HT-29 (cell line): Measurements from ENCODE around the gene MEIS3. TPM values are rescaled to one million over a fixed set of nuclear protein-coding genes. Genes with fewer than 3 reads are reported as not detected.
"Not testable (repeated sequence)": the region's sequence is repeated elsewhere in the genome, so short reads cannot be mapped to it uniquely, and the experiment has no call there.

ENCODE experiments used
- DNase-seq: peaks from one replicate; pipeline ENCODE4 v3.0.0-alpha.2; 2015; ENCODE audit warnings: low spot score
- total RNA-seq: library from RNA; depleted of rRNA; stranded (reverse); fragments of >200 nt; shearing (Covaris generic); gene quantifications from 2 replicates; pipeline ENCODE4 v1.2.3, GENCODE V29; 2014

MEIS3 gene
- total RNA-seq, 1 experiment from 2014 or later = 1.1 TPM

DNA sequence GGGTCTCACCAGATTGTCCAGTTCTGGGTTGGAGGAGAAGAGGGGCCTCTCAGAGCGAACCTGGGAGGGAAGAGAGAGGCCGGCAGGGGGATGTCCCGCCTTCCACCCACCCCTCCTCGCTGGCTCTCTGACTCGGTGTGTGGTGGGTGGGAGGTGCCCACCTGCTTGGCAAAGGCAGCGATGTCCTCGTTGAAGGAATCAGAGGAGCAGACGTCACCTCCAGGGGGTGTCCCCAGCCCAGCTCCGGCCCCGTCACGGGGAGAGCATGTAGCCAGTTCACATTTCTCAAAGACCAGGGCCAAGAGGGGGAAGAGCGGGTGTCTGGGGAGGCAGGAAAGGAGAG is 2.7 kb downstream of the MEIS3 start:
- no peak for DNase-seq

DNA sequence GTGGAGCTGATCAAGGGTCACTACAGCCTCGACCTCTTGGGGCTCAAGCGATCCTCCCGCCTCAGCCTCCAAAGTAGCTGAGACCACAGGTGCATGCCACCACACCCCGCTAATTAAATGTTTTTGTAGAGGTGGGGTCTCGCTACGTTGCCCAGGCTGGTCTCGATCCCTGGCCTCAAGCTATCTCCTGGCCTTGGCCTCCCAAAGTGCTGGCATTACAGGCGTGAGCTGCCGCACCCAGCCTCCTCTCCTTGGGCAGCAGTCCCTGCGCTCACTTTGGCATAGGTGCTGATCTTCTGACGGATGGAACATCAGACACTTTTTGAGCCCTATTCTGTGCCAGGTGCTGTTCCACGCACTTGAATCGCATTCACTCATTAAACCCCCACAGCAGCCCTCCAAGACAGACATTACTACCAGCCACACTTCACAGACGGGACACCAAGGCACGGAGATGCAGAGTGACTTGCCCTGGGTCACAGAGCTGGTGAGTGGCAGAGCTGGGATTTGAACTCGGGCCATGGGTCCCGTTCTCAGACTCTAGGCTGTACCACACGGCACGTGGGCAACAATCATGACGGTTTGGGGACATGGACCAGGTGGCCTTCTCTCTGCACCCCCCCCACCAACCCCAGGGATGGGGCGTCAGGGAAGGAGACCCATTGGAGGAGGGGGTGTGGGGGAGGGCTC is 3.2 kb downstream of the MEIS3 start:
- DNase-seq = no peak

DNA sequence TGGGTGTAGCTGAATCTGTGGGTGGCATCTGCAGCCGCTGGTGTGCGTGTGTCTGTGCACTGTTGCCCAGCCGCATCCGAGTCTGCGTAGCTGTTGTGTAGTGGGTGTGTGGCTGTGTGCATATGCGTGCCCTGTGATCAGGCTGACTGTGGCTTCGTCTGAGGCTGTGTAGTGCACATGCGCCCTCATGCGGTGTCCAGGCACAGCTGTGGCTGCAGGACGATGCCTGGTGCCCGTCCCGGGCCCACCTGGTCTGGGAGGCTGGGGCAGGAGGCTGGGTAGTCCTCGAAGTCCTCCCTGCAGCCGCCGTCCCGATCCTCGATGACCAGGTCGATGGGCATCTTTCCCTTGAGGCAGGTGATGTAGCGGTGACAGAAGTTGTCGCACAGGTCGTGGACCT is 4.9 kb downstream of the MEIS3 start:
- DNase-seq = peak; percentile 84

DNA sequence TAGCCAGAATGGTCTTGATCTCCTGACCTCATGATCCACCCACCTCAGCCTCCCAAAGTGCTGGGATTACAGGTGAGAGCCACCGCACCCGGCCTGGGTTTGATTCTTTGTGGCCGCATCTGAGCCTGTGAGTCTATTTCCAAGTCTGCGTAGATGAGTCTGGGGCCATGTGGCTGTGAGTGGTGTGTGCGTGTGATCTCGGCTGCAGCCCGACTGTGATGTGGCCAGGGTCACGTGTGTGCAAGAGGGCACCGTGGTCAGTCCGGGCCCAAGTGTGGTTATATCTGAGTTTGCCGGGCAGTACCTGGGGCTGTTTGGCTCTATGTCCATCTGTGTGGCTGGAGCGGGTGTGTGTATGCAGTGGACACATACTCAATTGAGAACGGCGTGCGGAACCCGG is 5.4 kb downstream of the MEIS3 start:
- DNase-seq = no peak

DNA sequence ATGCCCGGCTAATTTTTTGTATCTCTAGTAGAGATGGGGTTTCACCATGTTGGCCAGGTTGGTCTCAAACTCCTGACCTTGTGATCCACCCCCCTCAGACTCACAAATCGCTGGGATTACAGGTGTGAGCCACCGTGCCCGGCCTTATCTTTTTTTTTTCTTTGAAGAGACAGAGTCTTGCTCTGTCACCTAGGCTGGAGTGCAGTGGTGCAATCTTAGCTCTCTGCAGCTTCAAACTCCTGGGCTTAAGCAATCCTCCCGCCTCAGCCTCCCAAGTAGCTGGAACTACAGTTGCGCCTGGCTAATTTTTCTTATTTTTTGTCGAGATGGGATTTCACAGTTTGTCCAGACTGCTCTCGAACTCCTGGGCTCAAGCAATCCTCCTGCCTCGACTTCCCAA is 7.6 kb downstream of the MEIS3 start:
- DNase-seq = not testable (repeated sequence)

DNA sequence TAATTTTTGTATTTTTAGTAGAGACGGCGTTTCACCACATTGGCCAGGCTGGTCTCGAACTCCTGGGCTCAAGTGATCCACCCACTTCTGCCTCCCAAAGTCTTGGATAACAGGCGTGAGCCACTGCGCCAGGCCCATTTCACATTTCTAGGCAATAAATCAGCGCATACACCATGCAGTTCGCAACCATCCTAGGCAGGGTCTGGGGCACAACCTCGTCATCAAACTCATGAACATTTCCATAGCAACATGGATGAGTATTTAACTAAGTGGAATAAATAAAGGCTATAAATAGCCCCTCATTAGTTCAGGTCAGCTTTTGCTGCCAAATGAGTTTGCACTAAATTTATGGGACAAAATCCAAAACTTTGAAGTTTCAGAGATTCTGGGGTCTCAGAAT is 8.2 kb downstream of the MEIS3 start:
- DNase-seq = no peak

DNA sequence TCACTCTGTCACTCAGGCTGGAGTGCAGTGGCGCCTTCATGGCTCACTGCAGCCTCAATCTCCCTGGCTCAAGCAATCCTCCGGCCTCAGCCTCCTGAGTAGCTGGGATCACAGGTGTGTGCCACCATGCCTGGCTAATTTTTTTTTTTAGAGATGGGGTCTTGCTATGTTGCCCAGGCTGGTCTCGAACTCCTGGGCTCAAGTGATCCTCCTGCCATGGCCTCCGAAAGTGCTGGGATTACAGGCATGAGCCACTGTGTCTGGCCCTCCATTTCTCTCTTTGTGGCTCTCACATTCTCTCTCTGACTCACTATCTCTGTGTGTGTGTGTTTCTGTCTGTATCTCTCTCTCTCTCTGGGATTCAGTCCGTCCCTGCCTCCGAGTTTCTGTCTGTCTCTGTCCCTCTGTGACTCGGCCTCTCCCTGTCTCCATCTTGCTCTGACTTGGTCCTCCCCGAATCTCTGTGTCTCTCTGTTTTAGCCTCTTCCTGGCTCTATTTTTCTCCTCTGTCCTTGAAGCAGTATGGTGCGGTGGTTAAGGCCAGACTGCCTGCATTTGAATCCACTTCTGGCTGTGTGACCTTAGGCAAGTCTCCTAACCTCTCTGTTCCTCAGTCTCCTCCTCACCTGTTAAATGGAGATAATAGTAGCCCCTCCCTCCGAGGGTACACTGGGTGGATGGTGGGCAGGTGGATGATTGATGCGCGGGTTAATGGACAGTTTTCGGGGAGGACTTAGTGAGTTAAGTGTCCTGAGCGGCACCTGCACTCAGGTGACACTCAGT is 11.0 kb downstream of the MEIS3 start:
- DNase-seq = no peak

DNA sequence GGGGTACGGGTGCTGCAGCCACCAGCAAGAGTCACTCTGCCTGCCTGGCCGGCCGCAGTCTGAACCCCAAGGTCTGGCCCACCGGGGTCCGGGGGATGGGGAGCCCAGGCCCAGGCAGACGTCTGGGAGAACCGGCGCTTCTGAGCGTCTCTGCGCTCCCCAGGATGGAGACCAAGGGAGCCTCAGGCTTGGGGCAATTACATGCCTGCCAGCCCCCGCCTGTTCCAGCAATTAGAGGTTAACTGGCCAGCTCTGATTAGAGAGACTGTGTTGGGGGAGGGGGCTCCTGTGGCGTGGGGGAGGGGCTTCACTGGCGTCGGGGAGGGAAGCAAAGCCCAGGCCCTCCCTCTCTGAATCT is 11.9 kb downstream of the MEIS3 start:
- no peak for DNase-seq

DNA sequence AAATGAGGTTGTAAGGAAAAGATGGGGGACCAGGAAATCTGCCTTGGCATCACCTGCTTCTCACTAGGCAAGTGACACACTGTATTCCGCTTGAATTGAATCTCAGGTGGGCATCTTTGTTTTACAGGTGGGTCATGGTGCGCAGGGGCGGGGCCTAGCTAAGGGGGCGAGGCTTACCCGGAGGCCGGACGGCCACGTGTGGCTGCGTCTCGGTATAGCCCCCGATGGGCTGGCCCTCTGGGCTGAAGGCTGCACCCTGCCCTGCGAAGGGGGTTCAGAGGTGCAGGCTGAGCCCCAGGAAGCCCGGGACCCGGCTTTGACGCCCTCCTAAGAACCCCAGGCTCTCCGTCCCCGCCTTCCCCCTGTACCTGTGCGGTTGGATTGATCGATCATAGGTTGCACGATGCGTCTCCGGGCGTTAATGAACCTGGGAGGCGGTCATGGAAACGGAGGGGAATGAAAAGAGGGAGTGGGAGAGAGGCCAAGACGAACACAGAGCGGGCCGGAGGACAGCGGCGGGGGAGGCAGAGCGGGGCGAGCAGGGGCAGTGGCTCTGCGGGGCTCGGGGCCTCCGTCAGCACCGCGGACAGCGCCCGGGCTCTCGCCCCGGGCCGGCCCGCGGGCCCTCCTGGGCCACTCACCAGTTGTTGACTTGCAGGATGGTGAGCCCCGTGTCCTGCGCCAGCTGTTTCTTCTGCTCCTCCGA is 12.5 kb downstream of the MEIS3 start:
- no peak for DNase-seq

DNA sequence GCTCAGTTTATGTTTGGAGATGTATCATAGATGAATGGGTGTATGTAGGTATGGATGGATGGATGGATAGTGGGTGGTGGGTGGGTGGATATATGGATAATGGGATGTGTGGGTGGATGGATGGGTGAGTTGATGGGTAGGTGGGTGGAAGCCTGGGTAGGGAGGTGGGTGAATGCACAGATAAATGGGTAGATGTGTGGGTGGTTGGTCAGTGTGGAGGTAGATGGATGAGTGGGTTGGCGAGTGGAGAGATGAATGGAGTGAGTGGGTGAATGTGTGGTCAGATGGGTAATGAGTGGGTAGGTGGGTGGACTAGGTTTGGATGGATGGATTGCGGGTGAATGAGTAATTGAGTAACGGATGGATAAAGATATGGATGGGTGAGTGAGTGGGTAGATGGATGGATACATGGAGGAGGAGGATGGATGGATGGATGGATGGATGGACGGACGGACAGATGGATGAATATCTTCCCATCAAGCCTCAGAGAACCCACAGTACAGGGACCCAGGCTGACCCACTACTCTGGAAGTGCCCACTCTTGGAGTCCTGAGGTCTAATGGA is 13.4 kb downstream of the MEIS3 start:
- no peak for DNase-seq

DNA sequence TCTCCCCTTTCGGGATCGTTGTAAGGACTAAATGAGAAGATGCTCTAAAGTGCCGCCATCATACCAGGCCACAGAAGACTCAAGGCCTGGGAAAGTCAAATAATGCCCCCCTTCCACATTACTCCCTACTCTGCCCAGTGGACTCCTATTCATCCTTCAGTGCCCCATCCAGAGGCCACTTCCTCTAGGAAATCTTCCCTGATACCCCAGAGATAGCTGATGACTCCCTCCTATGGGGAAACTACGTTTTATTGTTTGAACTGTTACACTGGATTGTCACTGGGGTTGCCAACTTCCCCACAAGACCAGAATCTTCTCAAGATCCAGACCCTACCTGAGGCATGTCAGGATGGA is 14.2 kb downstream of the MEIS3 start:
- no peak for DNase-seq

DNA sequence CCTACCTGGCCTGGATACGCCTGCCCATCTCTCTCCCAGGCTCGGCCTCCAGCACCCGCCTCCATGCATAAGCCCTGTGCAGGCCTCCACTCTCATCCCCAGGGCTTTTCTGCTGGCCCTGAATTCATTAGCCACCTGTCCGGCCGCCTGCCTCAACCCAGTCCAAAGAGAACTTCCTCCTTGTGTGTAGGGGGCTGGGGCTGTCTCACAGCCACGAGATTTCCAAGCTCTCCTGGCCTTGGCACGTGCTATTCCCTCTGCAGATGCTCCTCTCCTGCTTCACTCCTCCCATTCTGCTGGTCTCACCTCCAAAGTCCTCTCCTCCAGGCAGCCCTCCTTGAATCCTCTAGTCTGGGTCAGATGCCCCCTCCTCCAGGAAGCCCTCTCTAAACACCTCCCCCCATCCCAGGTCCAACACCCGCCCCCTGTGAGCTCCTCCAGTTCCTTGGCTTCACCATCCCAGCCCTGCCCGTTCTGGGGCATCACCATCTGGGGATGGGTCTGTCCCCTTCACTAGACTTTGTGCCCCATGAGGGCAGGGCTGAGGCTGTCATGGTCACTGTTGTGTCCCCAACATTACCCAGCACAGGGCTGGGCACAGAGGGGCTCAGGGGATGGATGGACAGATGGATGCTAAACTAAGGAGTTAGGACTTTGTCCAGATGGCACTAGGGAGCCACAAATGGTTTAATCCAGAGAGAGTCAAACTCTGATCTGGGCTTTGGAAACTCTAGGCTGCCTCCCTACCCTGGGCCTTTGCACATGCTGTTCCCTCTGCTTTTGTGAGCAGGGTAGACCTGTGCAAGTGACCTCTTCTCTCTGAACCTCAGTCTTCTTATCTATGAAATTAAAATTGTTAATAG is 14.8 kb downstream of the MEIS3 start:
- DNase-seq = no peak

DNA sequence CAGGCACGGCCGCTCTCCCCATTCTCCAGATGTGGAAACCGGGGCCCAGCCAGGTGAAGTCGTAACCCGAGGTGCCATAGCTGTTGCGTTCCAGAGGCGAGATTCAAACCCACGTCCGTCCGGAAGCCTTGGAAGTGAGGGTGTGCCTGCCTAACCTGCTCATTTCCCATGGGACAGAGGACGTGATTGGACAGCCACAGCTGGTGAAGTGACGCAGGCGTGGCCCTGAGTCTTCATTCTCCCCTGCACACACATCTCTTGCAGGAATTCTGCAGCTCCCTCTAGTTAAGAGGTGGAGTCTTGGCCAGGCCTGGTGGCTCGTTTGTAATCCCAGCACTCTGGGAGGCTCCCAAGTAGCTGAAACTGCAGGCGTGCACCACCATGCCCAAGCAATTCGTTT is 16.8 kb downstream of the MEIS3 start:
- DNase-seq = no peak

DNA sequence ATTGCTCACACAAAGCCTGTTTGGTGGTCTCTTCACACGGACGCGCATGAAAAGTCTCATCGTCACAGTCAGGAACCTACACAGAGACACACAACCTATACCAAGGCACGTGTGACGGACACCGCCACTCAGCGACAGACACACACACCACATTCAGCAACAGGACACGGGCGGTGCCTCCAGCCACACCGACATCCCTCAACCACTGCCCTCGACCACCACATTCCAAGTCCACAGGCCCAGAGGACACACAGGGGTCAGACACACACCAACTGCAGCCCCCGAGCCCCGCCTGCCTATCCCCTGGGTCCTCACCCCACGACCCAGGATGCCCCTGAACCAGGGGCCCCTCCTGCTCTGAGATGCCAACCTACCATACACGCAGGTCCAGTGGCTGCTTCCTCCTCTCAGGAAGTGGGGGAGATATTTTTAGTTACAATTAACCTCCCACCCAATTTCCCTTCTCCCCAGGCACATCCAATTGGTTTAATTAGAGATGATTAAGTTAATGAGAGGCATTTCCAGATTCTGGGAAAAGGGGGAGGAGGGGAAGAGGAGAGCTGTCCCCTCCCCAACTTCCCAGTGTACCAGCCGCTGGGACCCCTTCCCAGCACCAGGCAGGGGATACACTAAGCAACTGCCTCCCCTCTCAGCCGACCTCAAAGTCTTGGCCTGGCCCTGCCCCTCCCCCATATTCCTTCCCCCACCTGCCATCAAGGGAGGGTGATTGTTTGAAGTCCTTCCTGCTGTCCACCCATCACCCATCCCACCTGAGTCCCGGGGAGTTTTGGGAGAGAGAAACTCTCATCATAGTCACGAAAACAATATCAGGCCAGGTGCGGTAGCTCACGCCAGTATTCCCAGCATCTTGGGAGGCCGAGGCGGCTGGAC is 20.4 kb downstream of the MEIS3 start:
- no peak for DNase-seq

DNA sequence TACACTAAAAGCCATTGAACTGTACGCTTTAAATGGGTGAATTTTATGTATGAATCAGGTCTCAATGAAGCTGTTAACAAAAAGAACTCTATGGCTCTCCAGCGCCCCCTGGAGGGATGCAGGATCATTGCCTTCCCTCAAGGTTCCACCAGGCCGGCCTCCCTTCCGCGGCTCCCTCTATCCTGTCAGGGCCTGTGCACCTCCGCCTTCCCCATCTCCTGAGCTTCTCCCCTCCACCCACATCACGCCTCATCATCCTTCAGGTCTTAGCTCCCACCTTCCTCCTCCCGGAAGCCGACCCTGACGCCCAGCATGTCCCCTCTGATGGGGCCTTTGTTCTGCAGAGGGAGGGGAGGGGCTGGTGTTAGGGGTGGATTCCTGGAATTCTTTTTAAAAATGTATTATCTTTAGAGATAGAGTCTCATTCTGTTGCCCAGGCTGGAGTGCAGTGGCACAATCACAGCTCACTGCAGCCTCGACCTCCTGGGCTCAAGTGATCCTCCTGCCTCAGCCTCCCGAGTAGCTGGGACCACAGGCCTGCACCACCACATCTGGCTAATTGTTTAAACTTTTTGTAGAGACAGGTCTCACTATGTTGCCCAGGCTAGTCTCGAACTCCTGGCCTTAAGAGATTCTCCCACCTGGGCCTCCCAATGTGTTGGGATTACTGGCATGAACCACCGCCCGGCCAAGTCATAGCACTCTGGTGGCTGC is 27.7 kb downstream of the MEIS3 start:
- peak; percentile 94 for DNase-seq

DNA sequence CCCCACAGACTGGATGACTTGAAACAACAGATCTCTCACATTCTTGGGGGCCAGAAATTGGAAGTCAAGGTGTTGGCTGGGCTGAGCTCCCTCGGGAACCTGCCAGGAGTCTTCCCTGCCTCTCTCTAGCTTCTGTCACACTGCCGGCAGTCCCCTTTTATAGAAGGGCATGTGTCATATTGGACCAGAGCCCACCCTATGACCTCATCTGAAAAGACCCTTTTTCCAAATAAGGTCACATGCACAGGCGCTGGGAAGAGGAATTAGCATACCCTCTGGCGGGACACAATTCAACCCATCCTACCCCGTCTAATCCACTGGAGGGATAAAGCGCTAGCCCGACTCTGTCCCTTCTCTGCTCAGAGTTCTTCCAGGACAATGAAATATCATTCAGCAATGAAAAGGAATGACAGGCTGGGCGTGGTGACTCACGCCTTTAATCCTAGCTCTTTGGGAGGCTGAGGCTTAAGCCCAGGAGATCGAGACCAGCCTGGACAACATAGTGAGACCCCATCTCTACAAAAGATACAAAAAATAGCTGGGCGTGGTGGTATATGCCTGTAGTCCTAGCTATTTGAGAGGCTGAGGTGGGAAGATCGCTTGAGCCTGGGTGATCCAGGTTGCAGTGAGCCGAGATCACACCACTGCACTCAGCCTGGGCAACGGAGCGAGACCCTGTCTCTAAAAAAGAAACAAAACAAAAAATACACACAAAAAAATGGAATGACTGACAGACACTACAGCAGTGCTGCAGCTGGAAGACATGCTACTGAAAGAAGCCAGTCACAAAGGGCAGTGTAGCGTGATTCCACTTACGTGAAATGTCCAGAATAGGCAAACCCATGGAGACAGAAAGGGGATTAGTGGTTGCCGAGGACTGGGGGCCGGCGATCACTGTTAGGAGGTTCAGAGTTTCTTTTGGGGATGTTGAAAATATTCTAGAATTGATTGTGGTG is 28.5 kb downstream of the MEIS3 start:
- no peak for DNase-seq

DNA sequence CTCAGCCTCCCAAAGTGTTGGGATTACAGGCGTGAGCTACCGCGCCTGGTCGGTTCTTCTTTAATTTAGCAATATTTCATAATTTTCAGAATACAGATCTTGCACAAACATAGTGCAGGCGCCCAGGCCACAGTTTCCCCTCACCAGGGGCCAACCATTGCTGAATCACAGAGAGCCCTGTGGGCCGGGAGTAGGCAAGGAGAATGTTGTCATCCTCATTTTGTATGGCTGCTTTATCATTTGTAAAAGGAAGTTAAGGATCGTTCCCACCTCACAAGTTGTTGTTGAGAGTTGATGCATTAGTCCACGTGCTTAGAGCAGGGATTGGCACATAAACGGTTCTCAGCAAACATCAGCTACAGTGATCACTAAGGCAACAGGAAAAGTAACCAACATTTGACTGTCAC is 30.2 kb downstream of the MEIS3 start:
- no peak for DNase-seq

DNA sequence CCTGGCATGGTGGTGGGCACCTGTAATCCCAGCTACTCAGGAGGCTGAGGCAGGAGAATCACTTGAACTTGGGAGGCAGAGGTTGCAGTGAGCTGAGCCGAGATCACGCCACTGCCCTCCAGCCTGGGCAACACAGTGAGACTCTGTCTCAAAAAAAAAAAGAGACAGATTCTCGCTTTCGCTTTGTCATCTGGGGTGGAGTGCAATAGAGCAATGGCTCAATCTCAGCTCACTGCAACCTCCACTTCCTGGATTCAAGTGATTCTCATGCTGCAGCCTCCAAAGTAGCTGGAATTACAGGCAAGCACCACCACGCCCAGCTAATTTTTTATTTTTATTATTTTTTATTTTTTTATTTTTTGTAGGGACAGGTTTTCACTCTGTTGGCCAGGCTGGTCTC is 30.6 kb downstream of the MEIS3 start:
- DNase-seq = not testable (repeated sequence)

DNA sequence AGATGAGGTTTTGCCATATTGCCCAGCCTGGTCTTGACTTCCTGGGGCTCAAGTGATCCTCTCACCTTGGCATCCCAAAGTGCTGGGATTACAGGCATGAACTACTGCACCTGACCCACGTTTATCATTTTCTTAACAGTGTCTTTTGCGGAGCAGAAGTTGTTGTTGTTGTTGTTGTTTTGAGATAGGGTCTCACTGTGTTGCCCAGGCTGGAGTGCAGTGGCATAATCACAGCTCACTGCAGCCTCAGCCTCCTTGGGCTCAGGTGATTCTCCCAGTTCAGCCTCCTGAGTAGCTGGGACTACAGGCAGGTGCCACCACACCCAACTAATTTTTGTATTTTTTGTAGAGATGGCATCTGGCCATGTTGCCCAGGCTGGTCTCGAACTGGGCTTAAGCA is 31.7 kb downstream of the MEIS3 start:
- not testable (repeated sequence) for DNase-seq
